Karpas-422 (cell line): ENCODE results near the gene RFESD. TPM values are rescaled to one million over a fixed set of nuclear protein-coding genes. Genes with fewer than 3 reads are reported as not detected.

ENCODE experiments used
- DNase-seq: peaks from one replicate; pipeline ENCODE4 v3.0.0-alpha.2; 2015
- H2AFZ ChIP-seq: fragments of 200-600 bp; sonication (generic); 2 replicates; pipeline ENCODE4 v1.6.1; 2014; ENCODE audit warnings: antibody characterized with exemption, low read length, mixed read lengths
- H3K27ac ChIP-seq: fragments of 200-600 bp; sonication (generic); 2 replicates; pipeline ENCODE4 v1.5.1; 2014; ENCODE audit warnings: mild to moderate bottlenecking, low read length, moderate library complexity
- H3K27me3 ChIP-seq: fragments of 200-600 bp; sonication (generic); 2 replicates; pipeline ENCODE4 v1.6.1; 2014; ENCODE audit warnings: low read length, mixed read lengths
- H3K36me3 ChIP-seq: fragments of 200-600 bp; sonication (generic); 2 replicates; pipeline ENCODE4 v1.6.1; 2014; ENCODE audit warnings: low read length, mixed read lengths; ENCODE audit not compliant: insufficient read depth
- H3K4me1 ChIP-seq: fragments of 200-600 bp; sonication (generic); 2 replicates; pipeline ENCODE4 v1.6.1; 2014; ENCODE audit warnings: mild to moderate bottlenecking, low read length, mixed read lengths
- H3K4me2 ChIP-seq: fragments of 200-600 bp; sonication (generic); 2 replicates; pipeline ENCODE4 v1.6.1; 2014; ENCODE audit warnings: low read length, low read depth, mild to moderate bottlenecking; ENCODE audit not compliant: poor library complexity, severe bottlenecking
- H3K4me3 ChIP-seq: fragments of 200-600 bp; sonication (generic); 2 replicates; pipeline ENCODE4 v1.5.1; 2014; ENCODE audit warnings: mild to moderate bottlenecking, antibody characterized with exemption, low read length, mixed read lengths
- H3K79me2 ChIP-seq: fragments of 200-600 bp; sonication (generic); 2 replicates; pipeline ENCODE4 v1.6.1; 2014; ENCODE audit warnings: mild to moderate bottlenecking, low read length, mixed read lengths
- H3K9ac ChIP-seq: fragments of 200-600 bp; sonication (generic); 2 replicates; pipeline ENCODE4 v1.6.0; 2014; ENCODE audit warnings: low read length
- H3K9me2 ChIP-seq: fragments of 200-600 bp; sonication (generic), shearing (Covaris generic); replicated peaks from 2 replicates; pipeline ENCODE4 v1.6.0; 2014; ENCODE audit warnings: mild to moderate bottlenecking, low read length, moderate library complexity; ENCODE audit not compliant: insufficient read depth
- H3K9me3 ChIP-seq: fragments of 300-700, 200-600 bp; sonication (generic); 2 replicates; pipeline ENCODE4 v1.6.1; 2014; ENCODE audit warnings: low read length, mixed read lengths
- H4K20me1 ChIP-seq: fragments of 200-600 bp; sonication (generic); 2 replicates; pipeline ENCODE4 v1.6.1; 2014; ENCODE audit warnings: mild to moderate bottlenecking, antibody characterized with exemption, low read length, low read depth; ENCODE audit not compliant: insufficient read depth
- total RNA-seq: library from RNA; depleted of rRNA; stranded (reverse); fragments of >200 nt; shearing (Covaris generic); gene quantifications from 2 replicates; pipeline ENCODE4 v1.2.3, GENCODE V29; 2014; ENCODE audit warnings: low replicate concordance

Gene RFESD
- total RNA-seq, 1 experiment from 2014 or later: 6.8 TPM

GRCh38 chr5:95621839-95622629, 24.5 kb upstream of the RFESD start:
- no peak overlapping the region for H2AFZ ChIP-seq

GRCh38 chr5:95623706-95624105, 22.9 kb upstream of the RFESD start:
- Histone ChIP-seq H3K27me3 (no peaks in the 10 kb centered on the region), H3K4me1 (peaks cover 19% of the 10 kb centered on the region), H3K9me3 (no peaks in the 10 kb centered on the region), H2AFZ (no peak overlapping the region), H3K9me2 (no peaks in the 10 kb centered on the region; the same call in 1 of the 2 replicates), H3K79me2 (no peaks in the 10 kb centered on the region), H3K36me3 (no peaks in the 10 kb centered on the region), H3K4me2 (no peak overlapping the region), H3K4me3 (no peak overlapping the region), H3K27ac (no peak overlapping the region), H4K20me1 (no peaks in the 10 kb centered on the region), H3K9ac (no peak overlapping the region)
- DNase-seq: no peak

More at GRCh38 chr5:95621839-95622629, 24.5 kb upstream of the RFESD start:
- no peaks in the 10 kb centered on the region for H3K9me3 ChIP-seq
- DNase-seq: no peak
- H3K9ac ChIP-seq: no peak overlapping the region
- H3K4me3 ChIP-seq: no peak overlapping the region
- H3K79me2 ChIP-seq: no peaks in the 10 kb centered on the region
- H3K27me3 ChIP-seq: no peaks in the 10 kb centered on the region
- H3K4me2 ChIP-seq: no peak overlapping the region
- peaks cover 19% of the 10 kb centered on the region for H3K4me1 ChIP-seq
- H4K20me1 ChIP-seq: no peaks in the 10 kb centered on the region
- no peak overlapping the region for H3K27ac ChIP-seq
- H3K36me3 ChIP-seq: no peaks in the 10 kb centered on the region
- H3K9me2 ChIP-seq: no peaks in the 10 kb centered on the region; the same call in 1 of the 2 replicates

DNA sequence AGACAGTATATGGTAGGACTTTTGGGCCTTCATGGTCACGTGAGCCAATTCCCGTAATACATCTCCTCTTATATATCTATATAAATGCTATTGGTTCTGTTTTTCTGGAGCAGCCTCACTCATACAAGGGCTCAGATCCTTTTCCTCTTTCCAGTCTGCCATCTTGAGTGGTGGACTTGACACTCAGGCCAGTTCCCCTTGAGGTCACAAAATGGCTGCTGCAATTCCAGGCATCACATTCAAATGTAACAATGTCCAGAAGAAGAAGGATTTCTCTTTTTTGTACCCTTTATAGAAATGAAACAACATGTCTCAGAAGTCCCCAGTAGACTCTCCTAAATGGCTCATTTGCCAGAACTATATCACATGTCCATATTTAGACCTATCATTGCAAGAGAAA, 22.2 kb upstream of the RFESD start:
- no peak for DNase-seq
- H3K4me1 ChIP-seq: peaks cover 24% of the 10 kb centered on the region
- H3K9ac ChIP-seq: no peak overlapping the region
- H3K9me3 ChIP-seq: no peaks in the 10 kb centered on the region
- H3K79me2 ChIP-seq: no peaks in the 10 kb centered on the region
- H4K20me1 ChIP-seq: no peaks in the 10 kb centered on the region
- no peaks in the 10 kb centered on the region for H3K36me3 ChIP-seq
- H3K4me3 ChIP-seq: no peak overlapping the region
- H3K27me3 ChIP-seq: no peaks in the 10 kb centered on the region
- H2AFZ ChIP-seq: no peak overlapping the region
- no peak overlapping the region for H3K27ac ChIP-seq
- no peak overlapping the region for H3K4me2 ChIP-seq
- no peaks in the 10 kb centered on the region; the same call in 1 of the 2 replicates for H3K9me2 ChIP-seq

DNA sequence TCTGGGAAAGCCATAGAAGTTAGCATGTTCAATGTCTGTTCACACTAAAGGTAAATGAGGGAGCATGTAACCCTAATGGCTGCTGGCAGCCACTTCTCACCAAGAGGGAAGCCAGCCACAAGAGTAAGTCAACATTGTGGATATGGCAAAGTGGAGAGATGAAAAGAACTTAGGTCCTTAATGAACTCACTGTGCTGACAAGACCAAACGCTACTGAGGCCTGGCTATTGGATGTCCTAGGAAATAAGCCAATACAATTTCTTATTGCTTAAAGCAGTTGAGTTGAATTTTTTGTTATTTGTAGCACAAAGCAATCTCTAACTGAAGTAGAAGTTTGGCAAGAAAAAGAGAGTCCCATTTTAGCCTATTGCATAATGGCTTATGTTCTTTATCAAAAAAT, 19.9 kb upstream of the RFESD start:
- Histone ChIP-seq H3K9ac (no peak overlapping the region), H3K9me2 (peaks cover 6% of the 10 kb centered on the region; the same call in 1 of the 2 replicates)

GRCh38 chr5:95627971-95628810, 18.4 kb upstream of the RFESD start:
- no peak for DNase-seq
- Histone ChIP-seq H3K4me3 (no peak overlapping the region), H2AFZ (no peak overlapping the region), H3K9me3 (no peaks in the 10 kb centered on the region), H3K36me3 (no peaks in the 10 kb centered on the region), H3K9me2 (peaks cover 6% of the 10 kb centered on the region; the same call in 1 of the 2 replicates), H3K9ac (no peak overlapping the region), H3K4me2 (no peak overlapping the region), H3K27me3 (no peaks in the 10 kb centered on the region), H3K27ac (no peak overlapping the region), H3K79me2 (no peaks in the 10 kb centered on the region), H4K20me1 (no peaks in the 10 kb centered on the region), H3K4me1 (peaks cover 6% of the 10 kb centered on the region)

More for the DNA sequence above, 19.9 kb upstream of the RFESD start:
- Histone ChIP-seq H3K27ac (no peak overlapping the region), H2AFZ (no peak overlapping the region), H3K36me3 (no peaks in the 10 kb centered on the region), H3K4me1 (peaks cover 7% of the 10 kb centered on the region), H3K27me3 (no peaks in the 10 kb centered on the region), H3K79me2 (no peaks in the 10 kb centered on the region), H3K4me2 (no peak overlapping the region), H3K4me3 (no peak overlapping the region), H4K20me1 (no peaks in the 10 kb centered on the region), H3K9me3 (no peaks in the 10 kb centered on the region)
- no peak for DNase-seq

DNA sequence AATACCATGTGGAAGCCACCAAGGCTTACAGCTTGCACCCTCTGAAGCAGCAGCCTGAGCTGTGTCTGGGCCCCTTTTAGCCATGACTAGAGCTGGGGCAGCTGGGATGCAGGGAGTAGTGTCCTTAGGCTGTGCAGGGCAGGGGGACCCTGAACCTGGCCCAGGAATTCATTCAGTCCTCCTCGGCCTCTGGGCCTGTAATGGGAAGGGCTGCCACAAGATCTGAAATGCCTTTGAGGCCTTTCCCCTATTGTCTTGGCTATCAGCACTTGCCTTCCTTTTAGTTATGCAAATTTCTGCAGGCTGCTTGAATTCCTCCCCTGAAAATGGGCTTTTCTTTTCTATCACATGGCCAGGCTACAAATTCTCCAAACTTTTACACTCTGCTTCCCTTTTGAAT, 17.6 kb upstream of the RFESD start:
- H4K20me1 ChIP-seq: no peaks in the 10 kb centered on the region
- H3K27me3 ChIP-seq: no peaks in the 10 kb centered on the region
- no peak overlapping the region for H3K9ac ChIP-seq
- no peak overlapping the region for H3K4me3 ChIP-seq
- peaks cover 6% of the 10 kb centered on the region for H3K4me1 ChIP-seq
- H3K9me2 ChIP-seq: peaks cover 6% of the 10 kb centered on the region; the same call in 1 of the 2 replicates
- no peaks in the 10 kb centered on the region for H3K36me3 ChIP-seq
- no peaks in the 10 kb centered on the region for H3K9me3 ChIP-seq
- peak overlapping the region; percentile 36; the same call in 1 of the 2 replicates for H2AFZ ChIP-seq
- no peak overlapping the region for H3K27ac ChIP-seq
- DNase-seq: no peak
- no peak overlapping the region for H3K4me2 ChIP-seq
- no peaks in the 10 kb centered on the region for H3K79me2 ChIP-seq

DNA sequence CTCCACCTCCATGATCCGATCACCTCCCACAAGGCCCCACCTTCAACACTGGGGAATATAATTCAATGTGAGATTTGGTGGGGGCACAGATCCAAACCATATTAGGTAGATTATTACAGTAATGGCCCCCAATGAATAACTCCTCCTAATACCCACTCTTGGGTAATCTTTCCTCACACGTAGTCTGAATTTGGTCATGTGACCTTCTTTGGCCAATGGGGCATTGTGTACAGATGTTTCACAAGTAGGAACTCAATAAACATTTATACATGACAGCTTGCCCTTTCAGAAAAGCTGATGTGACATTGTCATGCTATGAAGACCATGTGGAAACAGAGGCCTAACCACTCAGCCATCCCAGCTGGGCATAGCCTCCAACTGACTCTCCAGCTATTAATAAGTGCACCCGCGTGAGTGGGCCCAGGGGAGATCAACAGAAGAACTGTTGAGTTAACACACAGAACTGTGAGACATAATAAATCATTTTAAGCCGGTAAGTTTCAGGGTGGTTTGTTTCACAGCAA, 16.1 kb upstream of the RFESD start:
- Histone ChIP-seq H3K36me3 (no peaks in the 10 kb centered on the region), H3K4me1 (peaks cover 6% of the 10 kb centered on the region), H3K4me2 (no peak overlapping the region), H3K4me3 (no peak overlapping the region), H3K27ac (no peak overlapping the region), H3K9me3 (no peaks in the 10 kb centered on the region), H3K79me2 (no peaks in the 10 kb centered on the region), H4K20me1 (no peaks in the 10 kb centered on the region), H3K9ac (no peak overlapping the region), H3K27me3 (no peaks in the 10 kb centered on the region), H2AFZ (no peak overlapping the region), H3K9me2 (0 out of 2 replicates have a peak, but pooled peaks cover 6% of the 10 kb centered on the region)
- no peak for DNase-seq
